HG02642 (cell line): ENCODE results near the gene CTSW.
"Not testable (repeated sequence)": the region's sequence is repeated elsewhere in the genome, so short reads cannot be mapped to it uniquely, and the experiment has no call there.

ENCODE experiments used
- ATAC-seq: cut with Tn5 transposase; IDR thresholded peaks from one replicate; pipeline ENCODE4 v1.9.1; 2021; ENCODE audit warnings: mild to moderate bottlenecking; ENCODE audit not compliant: unreplicated experiment, poor library complexity

The CTSW gene

GRCh38 chr11:65883786-65884715, 4.4 kb downstream of the CTSW start:
- ATAC-seq, result no peak

GRCh38 chr11:65884716-65885092, 5.1 kb downstream of the CTSW start:
- no peak for ATAC-seq

GRCh38 chr11:65885231-65885630, 5.6 kb downstream of the CTSW start:
- no peak for ATAC-seq

GRCh38 chr11:65885808-65886536, 6.3 kb downstream of the CTSW start:
- no peak for ATAC-seq

GRCh38 chr11:65886826-65887722, 7.4 kb downstream of the CTSW start:
- no peak for ATAC-seq

- ATAC-seq, result peak; percentile 3
Observed at GRCh38 chr11:65887723-65888162, 8.1 kb downstream of the CTSW start.

GRCh38 chr11:65888163-65888814, 8.7 kb downstream of the CTSW start, which contains the start of gene FIBP:
TSS of gene FIBP (minus strand) at chr11:65888471. CDS start at chr11:65888418, 53 bp downstream.
- ATAC-seq, result peak; percentile 55

- peak; percentile 62 for ATAC-seq
Observed at GRCh38 chr11:65890324-65891218, 10.9 kb downstream of the CTSW start, which contains the start of gene CCDC85B. TSS of gene CCDC85B (plus strand) at chr11:65890673. CDS start at chr11:65890784, 111 bp downstream.

- no peak for ATAC-seq
Observed at GRCh38 chr11:65891219-65892136, 11.8 kb downstream of the CTSW start.

- ATAC-seq, result not testable (repeated sequence)
Observed at GRCh38 chr11:65892137-65892540, 12.5 kb downstream of the CTSW start.

- no peak for ATAC-seq
Observed at GRCh38 chr11:65892661-65893317, 13.2 kb downstream of the CTSW start.

- no peak for ATAC-seq
Observed at GRCh38 chr11:65894034-65894591, 14.5 kb downstream of the CTSW start.

- ATAC-seq, result no peak
Observed at GRCh38 chr11:65895482-65895981, 15.9 kb downstream of the CTSW start.

- no peak for ATAC-seq
Observed at GRCh38 chr11:65896034-65896999, 16.7 kb downstream of the CTSW start.

GRCh38 chr11:65897020-65897471, 17.4 kb downstream of the CTSW start:
- no peak for ATAC-seq
